ENCODE measurements around the gene PDCD7. TPM values are rescaled to one million over a fixed set of nuclear protein-coding genes. Genes with fewer than 3 reads are reported as not detected.
"Not testable (repeated sequence)": the region's sequence is repeated elsewhere in the genome, so short reads cannot be mapped to it uniquely, and the experiment has no call there.

Gene PDCD7
- total RNA-seq, 1 donor from 2014 or later, result 12.3 TPM

- DNase-seq (ENCODE audit: low read depth), result no peak
Measured at GRCh38 chr15:65076486-65077290, 56.9 kb downstream of the PDCD7 start, which contains the start of gene KBTBD13. TSS of gene KBTBD13 (plus strand) at chr15:65076746. CDS start at chr15:65076816, 70 bp downstream.

GRCh38 chr15:65075607-65076395 lies 57.8 kb downstream of the PDCD7 start:
- H3K4me1 Mint-ChIP-seq (ENCODE audit: low read depth, unreplicated experiment); H2AFZ ChIP-seq (ENCODE audit: low read depth, low read length); H3K27ac ChIP-seq (ENCODE audit: low read depth, low read length); H3K4me3 ChIP-seq (ENCODE audit: insufficient read depth, low read depth, low read length); H3K4me3 Mint-ChIP-seq (ENCODE audit: unreplicated experiment); H3K79me2 ChIP-seq (ENCODE audit: insufficient read depth, low read length); H3K36me3 ChIP-seq (ENCODE audit: insufficient read depth, low read length); H3K36me3 Mint-ChIP-seq (ENCODE audit: low read depth, unreplicated experiment); H3K9me3 ChIP-seq (ENCODE audit: insufficient read depth, low read depth, low read length); FAIRE-seq; H4K20me1 ChIP-seq (ENCODE audit: insufficient read depth, low read length); H3K9ac ChIP-seq (ENCODE audit: low read length); DNase-seq (ENCODE audit: low read depth); H3K27ac Mint-ChIP-seq (ENCODE audit: unreplicated experiment); H3K4me2 ChIP-seq (ENCODE audit: low read length): not testable (repeated sequence)
- peaks cover 40% of the 10 kb centered on the region for H3K27me3 Mint-ChIP-seq (ENCODE audit: low read depth, unreplicated experiment)
- Histone ChIP-seq H3K27me3 (ENCODE audit: insufficient read depth, low read length) (peaks cover 29% of the 10 kb centered on the region), H3K4me1 (ENCODE audit: insufficient read depth, low read length) (peaks cover 11% of the 10 kb centered on the region)
- peaks cover 10% of the 10 kb centered on the region for H3K9me3 Mint-ChIP-seq (ENCODE audit: unreplicated experiment)

More at GRCh38 chr15:65076486-65077290, 56.9 kb downstream of the PDCD7 start, which contains the start of gene KBTBD13:
- FAIRE-seq, result no peak
- Histone ChIP-seq H4K20me1 (ENCODE audit: insufficient read depth, low read length) (no peaks in the 10 kb centered on the region), H3K9ac (ENCODE audit: low read length) (no peak within 1 kb of the TSS), H3K4me1 (ENCODE audit: insufficient read depth, low read length) (peaks cover 9% of the 10 kb centered on the region), H3K9me3 (ENCODE audit: insufficient read depth, low read depth, low read length) (no peaks in the 10 kb centered on the region), H3K79me2 (ENCODE audit: insufficient read depth, low read length) (no peaks in the 10 kb centered on the region), H3K4me3 (ENCODE audit: insufficient read depth, low read depth, low read length) (no peak within 1 kb of the TSS), H3K36me3 (ENCODE audit: insufficient read depth, low read length) (no peaks in the 10 kb centered on the region), H3K27ac (ENCODE audit: low read depth, low read length) (no peak within 1 kb of the TSS), H3K27me3 (ENCODE audit: insufficient read depth, low read length) (peaks cover 36% of the 10 kb centered on the region), H3K4me2 (ENCODE audit: low read length) (no peak within 1 kb of the TSS), H2AFZ (ENCODE audit: low read depth, low read length) (peak within 1 kb of the TSS; percentile 63)
- Mint-ChIP-seq H3K27ac (ENCODE audit: unreplicated experiment) (no peak within 1 kb of the TSS), H3K9me3 (ENCODE audit: unreplicated experiment) (peaks cover 10% of the 10 kb centered on the region), H3K27me3 (ENCODE audit: low read depth, unreplicated experiment) (peaks cover 44% of the 10 kb centered on the region), H3K4me1 (ENCODE audit: low read depth, unreplicated experiment) (peaks cover 2% of the 10 kb centered on the region), H3K36me3 (ENCODE audit: low read depth, unreplicated experiment) (peaks cover 2% of the 10 kb centered on the region), H3K4me3 (ENCODE audit: unreplicated experiment) (no peak within 1 kb of the TSS)
- no peak for TF ChIP-seq CTCF (IDR thresholded peaks at IDR 0.05; ENCODE audit: insufficient read depth, low read depth, low read length)
- no peak for TF ChIP-seq EZH2 (IDR thresholded peaks at IDR 0.05; ENCODE audit: insufficient read depth, low read length)

GRCh38 chr15:65074946-65075345 lies 58.7 kb downstream of the PDCD7 start:
- FAIRE-seq; H3K36me3 ChIP-seq (ENCODE audit: insufficient read depth, low read length); H3K4me3 Mint-ChIP-seq (ENCODE audit: unreplicated experiment); H3K79me2 ChIP-seq (ENCODE audit: insufficient read depth, low read length); DNase-seq (ENCODE audit: low read depth); H3K4me3 ChIP-seq (ENCODE audit: insufficient read depth, low read depth, low read length); H2AFZ ChIP-seq (ENCODE audit: low read depth, low read length); H3K27ac Mint-ChIP-seq (ENCODE audit: unreplicated experiment); H3K27ac ChIP-seq (ENCODE audit: low read depth, low read length); H3K9ac ChIP-seq (ENCODE audit: low read length); H3K9me3 ChIP-seq (ENCODE audit: insufficient read depth, low read depth, low read length); H3K36me3 Mint-ChIP-seq (ENCODE audit: low read depth, unreplicated experiment); H4K20me1 ChIP-seq (ENCODE audit: insufficient read depth, low read length); H3K4me1 Mint-ChIP-seq (ENCODE audit: low read depth, unreplicated experiment); H3K4me2 ChIP-seq (ENCODE audit: low read length): not testable (repeated sequence)
- peaks cover 41% of the 10 kb centered on the region for H3K27me3 Mint-ChIP-seq (ENCODE audit: low read depth, unreplicated experiment)
- Histone ChIP-seq H3K27me3 (ENCODE audit: insufficient read depth, low read length) (peaks cover 29% of the 10 kb centered on the region), H3K4me1 (ENCODE audit: insufficient read depth, low read length) (peaks cover 12% of the 10 kb centered on the region)
- H3K9me3 Mint-ChIP-seq (ENCODE audit: unreplicated experiment), result peaks cover 10% of the 10 kb centered on the region

Data from astrocyte (in vitro differentiated cells and primary cell).